GM19025 (cell line): ENCODE data around the gene ANP32D.
"Not testable (repeated sequence)": the region's sequence is repeated elsewhere in the genome, so short reads cannot be mapped to it uniquely, and the experiment has no call there.

ENCODE experiments used
- ATAC-seq: cut with Tn5 transposase; IDR thresholded peaks from one replicate; pipeline ENCODE4 v1.9.1; 2021; ENCODE audit warnings: mild to moderate bottlenecking, low read depth, moderate library complexity; ENCODE audit not compliant: unreplicated experiment

The ANP32D gene

GRCh38 chr12:48489456-48489855 lies 17.1 kb downstream of the ANP32D start:
- ATAC-seq, result not testable (repeated sequence)

DNA sequence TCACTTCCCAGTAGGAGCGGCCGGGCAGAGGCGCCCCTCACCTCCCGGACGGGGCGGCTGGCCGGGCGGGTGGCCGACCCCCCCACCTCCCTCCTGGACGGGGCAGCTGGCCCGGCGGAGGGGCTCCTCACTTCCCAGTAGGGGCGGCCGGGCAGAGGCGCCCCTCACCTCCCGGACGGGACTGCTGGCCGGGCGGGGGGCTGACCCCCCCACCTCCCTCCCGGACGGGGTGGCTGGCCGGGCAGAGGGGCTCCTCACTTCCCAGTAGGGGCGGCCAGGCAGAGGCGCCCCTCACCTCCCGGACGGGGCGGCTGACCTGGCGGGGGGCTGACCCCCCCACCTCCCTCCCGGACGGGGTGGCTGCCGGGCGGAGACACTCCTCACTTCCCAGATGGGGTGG lies 27.9 kb downstream of the ANP32D start:
- ATAC-seq, result not testable (repeated sequence)

DNA sequence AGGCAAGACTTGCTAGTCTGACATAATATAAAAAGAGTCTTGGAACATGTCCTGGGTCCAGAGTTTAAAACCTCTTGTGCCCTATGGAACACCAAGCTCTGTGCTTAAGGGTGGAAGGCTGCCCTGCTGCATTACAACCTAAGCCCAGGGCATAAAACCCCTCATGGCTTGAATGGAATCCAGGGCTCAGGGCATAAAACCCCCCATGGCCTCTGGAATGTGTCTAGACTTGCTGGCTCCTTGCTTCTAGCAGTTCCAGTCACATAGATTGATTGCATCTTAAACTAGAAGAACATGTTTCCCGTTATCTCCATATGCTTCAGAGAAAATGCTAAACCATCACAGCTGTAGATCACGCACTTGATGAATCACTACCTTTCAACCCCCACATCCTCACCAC lies 34.5 kb downstream of the ANP32D start:
- ATAC-seq, result not testable (repeated sequence)

GRCh38 chr12:48508987-48509386 lies 36.6 kb downstream of the ANP32D start:
- ATAC-seq, result no peak

DNA sequence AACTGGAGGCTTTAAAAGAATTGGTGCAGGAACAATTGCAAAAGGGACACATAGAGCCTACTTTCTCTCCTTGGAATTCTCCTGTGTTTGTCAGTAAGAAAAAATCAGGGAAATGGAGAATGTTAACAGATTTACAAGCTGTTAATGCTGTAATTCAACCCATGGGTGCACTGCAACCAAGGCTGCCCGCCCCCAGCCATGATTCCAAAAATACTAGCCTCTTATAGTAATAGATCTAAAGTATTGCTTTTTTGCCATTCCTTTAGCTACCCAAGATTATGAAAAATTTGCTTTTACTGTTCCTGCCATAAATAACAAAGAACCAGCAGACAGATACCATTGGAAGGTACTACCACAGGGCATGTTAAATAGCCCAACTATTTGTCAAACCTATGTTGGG lies 37.8 kb downstream of the ANP32D start:
- no peak for ATAC-seq

- ATAC-seq, result no peak
Measured at GRCh38 chr12:48512855-48513254, 40.5 kb downstream of the ANP32D start.

GRCh38 chr12:48514728-48515127 lies 42.4 kb downstream of the ANP32D start:
- ATAC-seq, result no peak

DNA sequence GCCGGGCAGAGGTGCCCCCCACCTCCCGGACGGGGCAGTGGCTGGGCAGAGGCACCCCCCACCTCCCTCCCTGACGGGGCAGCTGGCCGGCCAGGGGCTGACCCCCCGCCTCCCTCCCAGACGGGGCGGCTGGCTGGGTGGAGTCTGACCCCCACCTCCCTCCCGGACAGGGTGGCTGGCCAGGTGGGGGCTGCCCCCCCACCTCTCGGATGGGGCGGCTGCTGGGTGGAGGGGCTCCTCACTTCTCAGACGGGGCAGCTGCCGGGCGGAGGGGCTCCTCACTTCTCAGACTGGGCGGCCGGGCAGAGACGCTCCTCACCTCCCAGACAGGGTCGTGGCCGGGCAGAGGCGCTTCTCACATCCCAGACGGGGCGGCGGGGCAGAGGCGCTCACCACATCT lies 48.0 kb downstream of the ANP32D start:
- not testable (repeated sequence) for ATAC-seq
